ENCODE data around the gene LAT.

GRCh38 chr16:28974007-28974436 is 10.8 kb upstream of the LAT start:
- TF ChIP-seq POLR2A (IDR thresholded peaks at IDR 0.05; ENCODE audit: low read length) (no peak), GATA1 (IDR thresholded peaks at IDR 0.05; ENCODE audit: low read depth, low read length) (no peak)
